Sciatic nerve (tissue), 2 donors: ENCODE data around the gene ORC3. TPM values are rescaled to one million over a fixed set of nuclear protein-coding genes. Genes with fewer than 3 reads are reported as not detected.
"Not testable (repeated sequence)": the region's sequence is repeated elsewhere in the genome, so short reads cannot be mapped to it uniquely, and the experiment has no call there.

Source experiments
- ATAC-seq: fragments of 200-7000 bp; cut with Tn5 transposase; one replicate; pipeline ENCODE4 v1.9.1; 2020; ENCODE audit warnings: mild to moderate bottlenecking, moderate library complexity
- DNase-seq: peaks from one replicate; pipeline ENCODE4 v3.0.0-alpha.2; 2020; ENCODE audit warnings: low spot score
- intact Hi-C: fragments of 100-400 bp; cut with DNase I; formaldehyde crosslinking; loops from one replicate; pipeline ENCODE4 v1.14.2; 2022
- total RNA-seq: library from RNA; stranded (reverse); fragmentation: NEBNext Ultra II Directional; extraction: Animal tissue kit (Norgen Biotek cat#: 25700); gene quantifications from one replicate; pipeline ENCODE4 v1.2.1, GENCODE V29; 2021
- donor health status: DM: no; HTN: no; CAD: no.
- donor health status: DM: no; HTN: no; CAD: no.

The ORC3 gene
- total RNA-seq, 1 donor from 2014 or later: 28.0 TPM

- ATAC-seq (peak; percentile 13), DNase-seq (no peak)
- intact Hi-C loops: no loop called here
Measured at GRCh38 chr6:87588756-87589407, 1.1 kb upstream of the ORC3 start.

- DNase-seq: no peak
- ATAC-seq: no peak
- intact Hi-C loops: no loop called here
Measured at GRCh38 chr6:87590417-87590880, 514 bp downstream of the ORC3 start.

GRCh38 chr6:87590990-87591389 is 1.1 kb downstream of the ORC3 start:
- no peak for ATAC-seq

GRCh38 chr6:87600576-87600975 is 10.6 kb downstream of the ORC3 start:
- DNase-seq: no peak
- intact Hi-C loops: no loop called here
- no peak for ATAC-seq

More at GRCh38 chr6:87590990-87591389, 1.1 kb downstream of the ORC3 start:
- intact Hi-C loops: no loop called here
- no peak for DNase-seq

GRCh38 chr6:87606199-87606598 is 16.3 kb downstream of the ORC3 start:
- intact Hi-C loops: no loop called here
- no peak for ATAC-seq

GRCh38 chr6:87608802-87609201 is 18.9 kb downstream of the ORC3 start:
- no peak for ATAC-seq
- intact Hi-C loops: no loop called here
- no peak for DNase-seq

More at GRCh38 chr6:87606199-87606598, 16.3 kb downstream of the ORC3 start:
- DNase-seq: no peak

GRCh38 chr6:87613018-87613417 is 23.1 kb downstream of the ORC3 start:
- intact Hi-C loops, DNase-seq, ATAC-seq: not testable (repeated sequence)

GRCh38 chr6:87617405-87617804 is 27.5 kb downstream of the ORC3 start:
- no peak for DNase-seq
- ATAC-seq: no peak
- intact Hi-C loops: no loop called here

GRCh38 chr6:87618531-87618930 is 28.6 kb downstream of the ORC3 start:
- intact Hi-C loops: no loop called here
- DNase-seq (no peak), ATAC-seq (no peak)

GRCh38 chr6:87623248-87623647 is 33.3 kb downstream of the ORC3 start:
- intact Hi-C loops: no loop called here
- DNase-seq (no peak), ATAC-seq (no peak)

GRCh38 chr6:87628424-87628823 is 38.5 kb downstream of the ORC3 start:
- DNase-seq (no peak), ATAC-seq (no peak)
- intact Hi-C loops: no loop called here

- intact Hi-C loops: no loop called here
- DNase-seq (no peak), ATAC-seq (no peak)
Measured at GRCh38 chr6:87628881-87629280, 38.9 kb downstream of the ORC3 start.

GRCh38 chr6:87630746-87631145 is 40.8 kb downstream of the ORC3 start:
- ATAC-seq: no peak

GRCh38 chr6:87633851-87634250 is 43.9 kb downstream of the ORC3 start:
- no peak for ATAC-seq
- intact Hi-C loops: no loop called here

More at GRCh38 chr6:87630746-87631145, 40.8 kb downstream of the ORC3 start:
- DNase-seq: no peak
- intact Hi-C loops: no loop called here

GRCh38 chr6:87636315-87636714 is 46.4 kb downstream of the ORC3 start:
- DNase-seq (no peak), ATAC-seq (no peak)
- intact Hi-C loops: no loop called here

More at GRCh38 chr6:87633851-87634250, 43.9 kb downstream of the ORC3 start:
- DNase-seq: no peak

GRCh38 chr6:87637106-87637505 is 47.2 kb downstream of the ORC3 start:
- DNase-seq (no peak), ATAC-seq (no peak)
- intact Hi-C loops: no loop called here

- ATAC-seq (no peak), DNase-seq (no peak)
- intact Hi-C loops: no loop called here
Measured at GRCh38 chr6:87639373-87639772, 49.4 kb downstream of the ORC3 start.

GRCh38 chr6:87641065-87641692 is 51.2 kb downstream of the ORC3 start:
- ATAC-seq (no peak), DNase-seq (no peak)
- intact Hi-C loops: no loop called here

- DNase-seq (no peak), ATAC-seq (no peak)
- intact Hi-C loops: no loop called here
Measured at GRCh38 chr6:87645080-87645479, 55.1 kb downstream of the ORC3 start.

- ATAC-seq (no peak), DNase-seq (no peak)
- intact Hi-C loops: no loop called here
Measured at GRCh38 chr6:87653074-87653962, 63.4 kb downstream of the ORC3 start.
